ENCODE results near the gene SPEF2.

SPEF2 gene

DNA sequence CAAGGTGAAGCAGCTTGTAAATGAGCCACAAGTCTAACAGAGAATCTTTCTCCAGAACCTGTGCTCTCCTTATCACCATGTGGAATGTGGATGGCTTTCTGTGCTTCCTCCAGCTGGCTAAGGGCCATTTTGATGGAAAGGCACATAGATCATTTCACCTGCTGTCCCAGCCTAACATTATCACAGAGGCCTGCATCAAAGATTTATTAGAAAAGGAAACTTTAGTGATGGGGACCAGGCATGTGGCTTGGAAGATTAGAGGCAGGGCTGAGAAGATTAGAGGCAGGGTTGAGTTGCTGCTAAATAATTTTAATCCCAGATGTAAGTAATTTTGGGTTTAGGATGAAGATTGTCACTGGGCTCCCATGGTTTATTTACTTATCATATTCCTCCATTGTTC is 6.3 kb downstream of the SPEF2 start:
- no peak overlapping the region for H3K27ac ChIP-seq (ENCODE audit: extremely low read depth, low read depth, low read length)
- peaks cover 0 to 5% of the 10 kb centered on the region in 2 experiments; a peak in 1 of 3 replicates for H3K36me3 ChIP-seq (ENCODE audit: control insufficient read depth in 2 of 2, insufficient read depth in 1 of 2, low read length in 2 of 2)
- H3K4me1 ChIP-seq (ENCODE audit: control insufficient read depth, insufficient read depth, low read length) = no peaks in the 10 kb centered on the region
- TF ChIP-seq ZFHX2 (tag by site-specific recombination; conservative IDR thresholded peaks at IDR 0.05) (no peak), ZBTB49 (tag by site-specific recombination; IDR thresholded peaks at IDR 0.05; ENCODE audit: low read depth) (no peak), ZNF664 (tag by site-specific recombination; IDR thresholded peaks at IDR 0.05) (no peak), YY1 (tag by site-specific recombination; IDR thresholded peaks at IDR 0.05) (no peak), ZNF221 (tag by site-specific recombination; IDR thresholded peaks at IDR 0.05; ENCODE audit: borderline replicate concordance) (no peak)
- TF ChIP-seq, protein P1, sequence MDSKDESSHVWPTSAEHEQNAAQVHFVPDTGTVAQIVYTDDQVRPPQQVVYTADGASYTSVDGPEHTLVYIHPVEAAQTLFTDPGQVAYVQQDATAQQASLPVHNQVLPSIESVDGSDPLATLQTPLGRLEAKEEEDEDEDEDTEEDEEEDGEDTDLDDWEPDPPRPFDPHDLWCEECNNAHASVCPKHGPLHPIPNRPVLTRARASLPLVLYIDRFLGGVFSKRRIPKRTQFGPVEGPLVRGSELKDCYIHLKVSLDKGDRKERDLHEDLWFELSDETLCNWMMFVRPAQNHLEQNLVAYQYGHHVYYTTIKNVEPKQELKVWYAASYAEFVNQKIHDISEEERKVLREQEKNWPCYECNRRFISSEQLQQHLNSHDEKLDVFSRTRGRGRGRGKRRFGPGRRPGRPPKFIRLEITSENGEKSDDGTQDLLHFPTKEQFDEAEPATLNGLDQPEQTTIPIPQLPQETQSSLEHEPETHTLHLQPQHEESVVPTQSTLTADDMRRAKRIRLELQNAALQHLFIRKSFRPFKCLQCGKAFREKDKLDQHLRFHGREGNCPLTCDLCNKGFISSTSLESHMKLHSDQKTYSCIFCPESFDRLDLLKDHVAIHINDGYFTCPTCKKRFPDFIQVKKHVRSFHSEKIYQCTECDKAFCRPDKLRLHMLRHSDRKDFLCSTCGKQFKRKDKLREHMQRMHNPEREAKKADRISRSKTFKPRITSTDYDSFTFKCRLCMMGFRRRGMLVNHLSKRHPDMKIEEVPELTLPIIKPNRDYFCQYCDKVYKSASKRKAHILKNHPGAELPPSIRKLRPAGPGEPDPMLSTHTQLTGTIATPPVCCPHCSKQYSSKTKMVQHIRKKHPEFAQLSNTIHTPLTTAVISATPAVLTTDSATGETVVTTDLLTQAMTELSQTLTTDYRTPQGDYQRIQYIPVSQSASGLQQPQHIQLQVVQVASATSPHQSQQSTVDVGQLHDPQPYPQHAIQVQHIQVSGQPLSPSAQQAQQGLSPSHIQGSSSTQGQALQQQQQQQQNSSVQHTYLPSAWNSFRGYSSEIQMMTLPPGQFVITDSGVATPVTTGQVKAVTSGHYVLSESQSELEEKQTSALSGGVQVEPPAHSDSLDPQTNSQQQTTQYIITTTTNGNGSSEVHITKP (tag by site-specific recombination; IDR thresholded peaks at IDR 0.05) = no peak
- CTCF ChIA-PET = no interaction called here
- no peaks in the 10 kb centered on the region for H3K9me3 ChIP-seq (ENCODE audit: control insufficient read depth, insufficient read depth, low read depth, low read length)
- POLR2A ChIA-PET = no interaction called here
- H3K4me3 ChIP-seq (ENCODE audit: low read depth, low read length) = no peak overlapping the region

DNA sequence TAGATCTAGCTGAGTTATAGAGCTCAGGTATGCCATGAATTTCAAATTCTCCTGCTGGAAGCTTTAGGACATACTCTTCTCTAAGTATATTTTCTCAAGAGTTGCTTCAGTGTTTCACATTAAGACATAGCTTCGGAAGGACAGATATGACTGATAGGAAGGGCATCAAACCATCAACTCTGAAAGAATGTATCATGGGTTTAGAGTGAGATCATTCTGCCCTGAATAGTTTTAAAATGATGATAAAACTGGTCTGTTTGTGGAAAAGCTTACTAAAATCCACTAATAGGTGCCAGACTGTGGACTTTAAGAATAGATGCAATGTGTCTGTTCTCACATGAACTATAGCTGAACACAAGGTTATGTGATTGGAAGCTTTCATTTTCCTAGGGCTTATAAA is 8.4 kb downstream of the SPEF2 start:
- no peaks in the 10 kb centered on the region for H3K4me1 ChIP-seq (ENCODE audit: control insufficient read depth, insufficient read depth, low read length)
- TF ChIP-seq ZNF132 (tag by site-specific recombination; IDR thresholded peaks at IDR 0.05; ENCODE audit: borderline replicate concordance) (no peak), SALL2 (tag by site-specific recombination; IDR thresholded peaks at IDR 0.05; ENCODE audit: borderline replicate concordance) (no peak), ZNF202 (tag by site-specific recombination; IDR thresholded peaks at IDR 0.05; ENCODE audit: borderline replicate concordance) (no peak), ZNF114 (tag by site-specific recombination; IDR thresholded peaks at IDR 0.05) (no peak), ZNF391 (tag by site-specific recombination; IDR thresholded peaks at IDR 0.05; ENCODE audit: borderline replicate concordance, low read depth) (no peak), ZNF175 (tag by site-specific recombination; IDR thresholded peaks at IDR 0.05) (no peak), ZNF221 (tag by site-specific recombination; IDR thresholded peaks at IDR 0.05; ENCODE audit: borderline replicate concordance) (no peak), ZNF670 (tag by site-specific recombination; IDR thresholded peaks at IDR 0.05; ENCODE audit: low read depth) (no peak)
- ChIA-PET POLR2A (no interaction called here), CTCF (interaction anchor here (1.4 to 3.1 kb wide), 2 partner anchors 9 to 25 kb away, joined by 4 to 16 read pairs; partner anchors contain the start of gene SPEF2)
- no peaks in the 10 kb centered on the region for H3K9me3 ChIP-seq (ENCODE audit: control insufficient read depth, insufficient read depth, low read depth, low read length)
- no peak overlapping the region for H3K27ac ChIP-seq (ENCODE audit: extremely low read depth, low read depth, low read length)
- peaks cover 5 to 10% of the 10 kb centered on the region in 2 experiments; a peak in 2 of 3 replicates for H3K36me3 ChIP-seq (ENCODE audit: control insufficient read depth in 2 of 2, insufficient read depth in 1 of 2, low read length in 2 of 2)
- H3K4me3 ChIP-seq (ENCODE audit: low read depth, low read length) = no peak overlapping the region

DNA sequence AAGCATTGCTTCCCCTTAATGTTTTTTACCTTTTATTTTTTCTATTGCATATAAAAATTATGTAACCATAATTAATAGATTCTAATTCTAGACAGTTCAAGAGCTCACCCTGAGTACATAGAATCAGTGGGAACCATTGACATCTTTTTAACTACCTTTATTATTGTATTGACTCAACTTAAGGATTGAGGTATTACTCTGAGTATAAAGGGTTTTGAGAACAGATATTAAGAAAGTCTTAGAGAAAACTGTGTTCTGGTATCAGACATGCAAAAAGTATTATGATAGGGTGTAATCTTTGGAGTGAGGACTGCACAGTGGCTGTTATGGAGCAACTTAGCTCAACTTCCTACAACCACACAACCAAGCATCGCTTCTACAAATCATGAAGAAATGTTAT is 8.9 kb downstream of the SPEF2 start:
- ChIA-PET POLR2A (no interaction called here), CTCF (interaction anchor here (0.6 to 3.1 kb wide), 3 partner anchors 10 to 24 kb away, joined by 3 to 16 read pairs (median 4); partner anchors contain the start of gene SPEF2)
- Histone ChIP-seq H3K4me1 (ENCODE audit: control insufficient read depth, insufficient read depth, low read length) (no peaks in the 10 kb centered on the region), H3K36me3 (ENCODE audit: control insufficient read depth in 2 of 2, insufficient read depth in 1 of 2, low read length in 2 of 2) (peaks cover 7 to 14% of the 10 kb centered on the region in 2 experiments; a peak in 2 of 3 replicates), H3K27ac (ENCODE audit: extremely low read depth, low read depth, low read length) (no peak overlapping the region), H3K9me3 (ENCODE audit: control insufficient read depth, insufficient read depth, low read depth, low read length) (no peaks in the 10 kb centered on the region), H3K4me3 (ENCODE audit: low read depth, low read length) (no peak overlapping the region)
- TF ChIP-seq SP3 (tag by site-specific recombination; IDR thresholded peaks at IDR 0.05) = no peak

Data from HEK293 (cell line).